Nephron progenitor cell (in vitro differentiated cells): ENCODE measurements around the gene TCEANC2.
"Not testable (repeated sequence)": the region's sequence is repeated elsewhere in the genome, so short reads cannot be mapped to it uniquely, and the experiment has no call there.

Experiments used
- DNase-seq: peaks from one replicate; pipeline ENCODE4 v3.0.0; 2021
- H3K27ac Mint-ChIP-seq: 2 replicates; pipeline ENCODE4 v1.8.0; 2021; ENCODE audit warnings: mild to moderate bottlenecking, moderate library complexity, mixed read lengths
- H3K27me3 Mint-ChIP-seq: 2 replicates; pipeline ENCODE4 v1.8.0; 2021; ENCODE audit warnings: mild to moderate bottlenecking, low read depth, mixed read lengths; ENCODE audit not compliant: poor library complexity
- H3K36me3 Mint-ChIP-seq: 2 replicates; pipeline ENCODE4 v1.8.0; 2021; ENCODE audit warnings: low read depth, mixed read lengths
- H3K4me1 Mint-ChIP-seq: 2 replicates; pipeline ENCODE4 v1.8.0; 2021; ENCODE audit warnings: mixed read lengths
- H3K4me3 Mint-ChIP-seq: 2 replicates; pipeline ENCODE4 v1.8.0; 2021; ENCODE audit warnings: mild to moderate bottlenecking, moderate library complexity, mixed read lengths
- H3K9me3 Mint-ChIP-seq: 2 replicates; pipeline ENCODE4 v1.8.0; 2021; ENCODE audit warnings: mild to moderate bottlenecking, moderate library complexity, mixed read lengths
- CTCF ChIP-seq: fragments of 200-600 bp; sonication (generic); IDR thresholded peaks from 2 replicates; pipeline ENCODE4 v1.5.0; 2021; ENCODE audit warnings: antibody characterized with exemption

TCEANC2 gene

DNA sequence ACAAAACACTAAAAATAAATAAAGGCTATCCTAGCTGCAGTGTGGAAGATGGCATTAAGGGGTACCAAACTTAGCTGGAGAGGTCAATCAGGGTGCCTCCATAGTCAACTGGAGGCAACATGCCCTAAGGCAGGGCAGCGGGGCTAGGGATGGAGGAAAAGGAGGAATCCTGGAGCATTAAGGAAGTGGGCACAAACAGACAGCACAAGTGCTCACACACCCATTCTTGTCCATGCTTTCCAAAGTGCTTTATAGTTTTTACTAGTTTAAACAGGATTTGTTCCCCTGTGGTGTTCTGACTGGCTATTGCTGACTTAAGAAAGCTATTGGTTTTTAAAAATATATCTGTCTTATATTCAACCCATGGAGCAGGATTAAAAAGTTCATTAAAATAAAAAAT is 33.3 kb downstream of the TCEANC2 start:
- Mint-ChIP-seq H3K9me3 (no peaks in the 10 kb centered on the region), H3K4me3 (no peak overlapping the region), H3K4me1 (no peaks in the 10 kb centered on the region), H3K36me3 (no peaks in the 10 kb centered on the region), H3K27me3 (no peaks in the 10 kb centered on the region), H3K27ac (no peak overlapping the region)
- no peak for DNase-seq
- no peak for TF ChIP-seq CTCF

DNA sequence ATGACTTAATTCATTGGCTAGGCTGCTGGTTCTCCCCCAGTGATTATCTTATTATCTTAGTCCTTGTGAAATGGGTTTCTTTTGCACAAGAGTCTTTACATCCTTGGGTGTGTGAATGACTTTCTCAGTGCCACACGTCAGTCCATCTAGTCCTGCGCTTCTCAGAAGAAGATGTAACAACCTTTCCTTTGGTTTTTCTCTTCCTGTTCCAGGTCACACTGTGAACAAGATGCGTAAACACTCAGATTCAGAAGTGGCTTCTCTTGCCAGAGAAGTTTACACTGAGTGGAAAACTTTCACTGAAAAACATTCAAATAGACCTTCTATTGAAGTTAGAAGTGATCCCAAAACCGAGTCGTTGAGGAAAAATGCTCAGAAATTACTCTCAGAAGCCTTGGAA is 35.0 kb downstream of the TCEANC2 start:
- no peaks in the 10 kb centered on the region for H3K9me3 Mint-ChIP-seq
- H3K4me3 Mint-ChIP-seq, result no peak overlapping the region
- H3K4me1 Mint-ChIP-seq, result no peaks in the 10 kb centered on the region
- no peaks in the 10 kb centered on the region for H3K36me3 Mint-ChIP-seq
- DNase-seq, result no peak
- no peaks in the 10 kb centered on the region for H3K27me3 Mint-ChIP-seq
- no peak overlapping the region for H3K27ac Mint-ChIP-seq
- no peak for TF ChIP-seq CTCF

- Mint-ChIP-seq H3K27ac (no peak overlapping the region), H3K9me3 (no peaks in the 10 kb centered on the region), H3K27me3 (no peaks in the 10 kb centered on the region), H3K4me1 (peaks cover 17% of the 10 kb centered on the region), H3K4me3 (no peak overlapping the region), H3K36me3 (no peaks in the 10 kb centered on the region)
- TF ChIP-seq CTCF, result no peak
- no peak for DNase-seq
Measured at GRCh38 chr1:54091666-54092065, 38.3 kb downstream of the TCEANC2 start.

DNA sequence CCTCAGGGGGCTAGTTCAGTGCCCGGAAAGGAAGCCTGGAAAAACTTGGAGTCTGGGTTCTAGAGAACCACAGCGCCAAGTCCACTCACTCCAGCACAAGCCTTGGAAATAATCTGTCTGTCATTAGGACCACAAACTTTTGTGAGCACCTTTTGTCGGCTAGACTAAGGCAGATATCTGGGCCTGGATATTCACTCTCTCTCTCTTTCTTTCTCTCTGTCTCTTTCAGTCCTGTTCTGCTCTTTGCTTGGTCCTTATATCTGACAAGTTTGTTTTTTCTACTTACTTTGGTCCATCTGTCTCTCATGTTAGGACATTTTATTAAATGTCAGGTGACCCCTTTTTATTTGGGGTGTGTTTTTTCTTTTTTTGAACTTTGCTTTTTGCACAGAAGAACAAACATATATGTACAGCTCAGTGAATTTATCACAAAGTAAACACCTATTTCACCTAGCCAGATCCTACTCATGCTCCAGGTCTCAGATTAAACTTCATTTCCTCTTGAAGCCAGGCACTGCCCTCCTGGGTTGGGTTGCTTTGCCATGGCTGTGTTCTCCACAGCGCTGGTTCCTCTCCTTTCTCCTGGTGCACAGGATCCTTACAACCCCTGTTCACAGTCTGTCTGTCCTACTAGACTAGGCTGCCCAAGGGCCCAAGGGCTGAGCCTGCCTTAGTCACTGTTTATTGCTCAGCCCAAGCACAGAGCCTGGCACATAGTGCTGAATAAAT is 40.8 kb downstream of the TCEANC2 start:
- Mint-ChIP-seq H3K27ac (no peak overlapping the region), H3K4me1 (peaks cover 24% of the 10 kb centered on the region), H3K36me3 (no peaks in the 10 kb centered on the region), H3K9me3 (no peaks in the 10 kb centered on the region), H3K4me3 (no peak overlapping the region), H3K27me3 (no peaks in the 10 kb centered on the region)
- no peak for TF ChIP-seq CTCF
- DNase-seq, result no peak

DNA sequence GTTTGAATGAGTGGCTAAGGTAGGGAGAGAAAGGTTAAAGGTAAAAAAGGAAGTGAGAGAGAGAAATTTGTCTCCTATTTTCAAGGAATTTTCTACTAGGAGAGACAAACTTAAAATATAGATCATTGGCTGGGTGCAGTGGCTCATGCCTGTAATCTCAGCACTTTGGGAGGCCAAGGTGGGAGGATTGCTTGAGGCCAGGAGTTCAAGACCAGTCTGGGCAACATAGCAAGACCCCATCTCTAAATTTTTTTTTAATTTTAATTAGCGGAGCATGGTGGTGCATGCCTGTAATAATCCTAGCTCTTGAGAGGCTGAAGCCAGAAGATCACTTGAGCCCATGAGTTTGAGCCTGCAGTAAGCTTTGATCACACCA is 41.3 kb downstream of the TCEANC2 start:
- H3K4me1 Mint-ChIP-seq, result peaks cover 24% of the 10 kb centered on the region
- not testable (repeated sequence) for DNase-seq, H3K27me3 Mint-ChIP-seq, H3K4me3 Mint-ChIP-seq, H3K9me3 Mint-ChIP-seq, H3K36me3 Mint-ChIP-seq, H3K27ac Mint-ChIP-seq

- H3K27ac Mint-ChIP-seq, result peak overlapping the region; percentile 39
- no peaks in the 10 kb centered on the region for H3K27me3 Mint-ChIP-seq
- H3K36me3 Mint-ChIP-seq, result no peaks in the 10 kb centered on the region
- TF ChIP-seq CTCF, result no peak
- no peaks in the 10 kb centered on the region for H3K9me3 Mint-ChIP-seq
- no peak overlapping the region for H3K4me3 Mint-ChIP-seq
- peaks cover 24% of the 10 kb centered on the region for H3K4me1 Mint-ChIP-seq
- DNase-seq, result no peak
Measured at GRCh38 chr1:54095546-54096226, 42.3 kb downstream of the TCEANC2 start.
